HepG2 (cell line): Measurements from ENCODE around the gene FGFR4. TPM values are rescaled to one million over a fixed set of nuclear protein-coding genes. Genes with fewer than 3 reads are reported as not detected.
"Not testable (repeated sequence)": the region's sequence is repeated elsewhere in the genome, so short reads cannot be mapped to it uniquely, and the experiment has no call there.

Source experiments
- ATAC-seq: fragments of 200-7000 bp; cut with Tn5 transposase; 3 replicates; pipeline ENCODE4 v1.9.1; 2020; ENCODE audit warnings: mild to moderate bottlenecking, moderate library complexity
- BruUV-seq: library from RNA; stranded (reverse); fragments of 400-500 nt; replicated peaks from 2 replicates; lab custom pipeline; 2021; lab: Mats Ljungman, UMichigan
- CTCF ChIA-PET: fragments of 300-600 bp; formaldehyde crosslinking; extraction: SDS; loops from one replicate; lab custom pipeline; 2021; ENCODE audit warnings: low total read pairs, inconsistent platforms, low intra/inter-chr PET ratio; lab: Yijun Ruan, JAX
- POLR2A ChIA-PET: fragments of 350-600 bp; sonication (Branson Sonifier 250); formaldehyde crosslinking; loops from one replicate; lab custom pipeline; 2020; ENCODE audit warnings: antibody characterized with exemption, inconsistent platforms; lab: Yijun Ruan, JAX
- DNase-seq: peaks from one replicate; pipeline ENCODE4 v3.0.0-alpha.2; 2015; ENCODE audit warnings: low spot score
- FAIRE-seq: peaks from 3 replicates; lab custom pipeline; 2011; peaks lifted over from hg19 to GRCh38; lab: Jason Lieb, UNC
- H2AFZ ChIP-seq: one replicate; pipeline ENCODE4 v1.6.1; 2011; ENCODE audit warnings: low read length, inconsistent platforms
- H3K27ac ChIP-seq: fragments of 300-600 bp; 3 replicates; pipeline ENCODE4 v1.8.0; 2011; ENCODE audit warnings: mixed run types, mild to moderate bottlenecking, mixed read lengths, low read length, inconsistent platforms; ENCODE audit not compliant: insufficient read depth; ENCODE audit errors: extremely low read length
- H3K27me3 ChIP-seq, 2 experiments: fragments of 200-600 bp in 1 of 2; 2 replicates in 1 of 2; 3 replicates in 1 of 2; pipeline versions ENCODE4 v1.6.0 to v1.8.0; 2011; ENCODE audit warnings: low read length in 2 of 2, mild to moderate bottlenecking in 2 of 2, moderate library complexity in 2 of 2, inconsistent platforms in 1 of 2; ENCODE audit not compliant: insufficient read depth in 2 of 2, control insufficient read depth in 1 of 2
- H3K36me3 ChIP-seq, 2 experiments: fragments of 200-600 bp in 1 of 2; replicated peaks in 1 of 2; 2 replicates in 1 of 2; 3 replicates in 1 of 2; pipeline versions ENCODE4 v1.5.1 to v1.8.0; 2011; ENCODE audit warnings: low read length in 2 of 2, inconsistent platforms in 1 of 2; ENCODE audit not compliant: insufficient read depth in 2 of 2, control insufficient read depth in 1 of 2
- H3K4me1 ChIP-seq: 2 replicates; pipeline ENCODE4 v1.5.1; 2012; ENCODE audit warnings: low read length, inconsistent platforms; ENCODE audit not compliant: insufficient read depth
- H3K4me2 ChIP-seq: 2 replicates; pipeline ENCODE4 v1.6.0; 2011; ENCODE audit warnings: low read depth, low read length, inconsistent platforms
- H3K4me3 ChIP-seq, 3 experiments: fragments of 200-600 bp in 1 of 3; sonication (generic), shearing (Covaris generic) in 1 of 3; replicated peaks in 1 of 3; 2 replicates each; pipeline ENCODE4 v1.5.1; 2011 to 2016; ENCODE audit warnings: low read length in 3 of 3, inconsistent platforms in 2 of 3, low read depth in 2 of 3, mild to moderate bottlenecking in 2 of 3, control low read depth in 1 of 3, mixed read lengths in 1 of 3; ENCODE audit not compliant: insufficient read depth in 1 of 3
- H3K79me2 ChIP-seq: one replicate; pipeline ENCODE4 v1.6.1; 2011; ENCODE audit warnings: low read length, inconsistent platforms; ENCODE audit not compliant: insufficient read depth
- H3K9ac ChIP-seq: 2 replicates; pipeline ENCODE4 v1.6.0; 2011; ENCODE audit warnings: mild to moderate bottlenecking, low read depth, low read length, inconsistent platforms; ENCODE audit not compliant: insufficient read depth
- H3K9me3 ChIP-seq: 2 replicates; pipeline ENCODE4 v1.5.1; 2012; ENCODE audit warnings: mild to moderate bottlenecking, low read length
- H4K20me1 ChIP-seq: 2 replicates; pipeline ENCODE4 v1.6.0; 2011; ENCODE audit warnings: inconsistent platforms, mild to moderate bottlenecking, low read length, moderate library complexity; ENCODE audit not compliant: insufficient read depth
- CENPT ChIP-seq: sonication (generic); formaldehyde crosslinking; IDR thresholded peaks from 2 replicates; pipeline ENCODE4 v1.8.0; 2022; ENCODE audit warnings: low read depth, mild to moderate bottlenecking, moderate library complexity, missing genetic modification reagents
- CHD4 ChIP-seq: fragments of 200-600 bp; sonication (generic); IDR thresholded peaks from 2 replicates; pipeline ENCODE4 v1.7.0; 2017; ENCODE audit warnings: mild to moderate bottlenecking, low read length, borderline replicate concordance
- MED13 ChIP-seq: sonication (generic); formaldehyde crosslinking; IDR thresholded peaks from 2 replicates; pipeline ENCODE4 v1.5.0; 2020; ENCODE audit warnings: missing genetic modification reagents
- SRSF4 ChIP-seq: fragments of 200-400 bp; formaldehyde crosslinking; IDR thresholded peaks from one replicate; pipeline ENCODE4 v1.6.1; 2018; ENCODE audit warnings: mild to moderate bottlenecking, low read depth, low read length, moderate library complexity; ENCODE audit not compliant: poor library complexity, severe bottlenecking
- STAG1 ChIP-seq: sonication (generic); formaldehyde crosslinking; IDR thresholded peaks from 2 replicates; pipeline ENCODE4 v1.4.0; 2020; ENCODE audit warnings: missing genetic modification reagents
- ZMYM3 ChIP-seq: sonication (generic); formaldehyde crosslinking; IDR thresholded peaks from 2 replicates; pipeline ENCODE4 v1.5.1; 2020; ENCODE audit warnings: mild to moderate bottlenecking, missing genetic modification reagents
- ZNF737 ChIP-seq: sonication (generic); formaldehyde crosslinking; IDR thresholded peaks from 2 replicates; pipeline ENCODE4 v1.5.0; 2020; ENCODE audit warnings: missing genetic modification reagents, mild to moderate bottlenecking, borderline replicate concordance
- ZNF790 ChIP-seq: sonication (generic); formaldehyde crosslinking; IDR thresholded peaks from 2 replicates; pipeline ENCODE4 v1.8.0; 2022; ENCODE audit warnings: missing genetic modification reagents, mild to moderate bottlenecking, borderline replicate concordance
- WGBS: methylation state at CpG from one replicate; pipeline ENCODE4 v1.1.6; 2017; ENCODE audit warnings: low lambda C conversion rate; 5-methylcytosine and 5-hydroxymethylcytosine counted together
- in situ Hi-C: cut with HindIII; loops from 2 replicates; pipeline ENCODE4 v1.10.0; 2017; ENCODE audit warnings: low pct_unique_long_range_greater_than_20kb; ENCODE audit not compliant: extremely low pct_ligation_motif_present
- intact Hi-C: fragments of 100-400 bp; cut with micrococcal nuclease; formaldehyde crosslinking; loops from one replicate; pipeline ENCODE4 v1.10.0; 2022; ENCODE audit not compliant: unreplicated experiment
- polyA plus RNA-seq, 8 experiments: library from polyadenylated mRNA; depleted of rRNA in 3 of 8; stranded (reverse) in 7 of 8; unstranded in 1 of 8; fragments of >200 nt; fragmentation: Illumina TruSeq in 4 of 8; extraction: Trizol in 4 of 8; gene quantifications; 2 replicates each; pipeline versions ENCODE4 v1.2.1 to v1.2.3, GENCODE V29; 2011 to 2016; ENCODE audit warnings: low read depth in 4 of 8, missing spikeins in 1 of 8, mixed read lengths in 1 of 8; ENCODE audit not compliant: insufficient read depth in 1 of 8
- total RNA-seq, 5 experiments: library from RNA; depleted of rRNA; stranded (reverse); fragments of >200 nt; fragmentation: Illumina TruSeq; extraction: Trizol; gene quantifications; 2 replicates each; pipeline ENCODE4 v1.2.3, GENCODE V29; 2016; ENCODE audit warnings: low read depth in 1 of 5

Gene FGFR4
- total and polyA plus RNA-seq, 2 of the 13 experiments (the other 11 are each of a cell fraction or from before 2014, with no cell fraction given) = 129 to 219 TPM

GRCh38 chr5:177045631-177046030 lies 41.1 kb upstream of the FGFR4 start (continued):
- TF ChIP-seq ZNF737 (no peak), SRSF4 (no peak), MED13 (CRISPR knock-in tag) (no peak), ZNF790 (CRISPR knock-in tag) (no peak), ZMYM3 (CRISPR knock-in tag) (no peak), CHD4 (no peak)

GRCh38 chr5:177048531-177048930 lies 38.2 kb upstream of the FGFR4 start:
- H3K27me3 ChIP-seq, CTCF ChIA-PET, H3K9me3 ChIP-seq, H3K4me1 ChIP-seq, H3K79me2 ChIP-seq, in situ Hi-C loops, DNase-seq, H3K27ac ChIP-seq, POLR2A ChIA-PET, H4K20me1 ChIP-seq, BruUV-seq, ATAC-seq, FAIRE-seq, H3K4me3 ChIP-seq, intact Hi-C loops, H2AFZ ChIP-seq, H3K4me2 ChIP-seq, H3K9ac ChIP-seq: not testable (repeated sequence)
- peaks cover 10 to 52% of the 10 kb centered on the region in 2 experiments; a peak in 4 of 5 replicates for H3K36me3 ChIP-seq
- 96% methylated on average over 7 of the region's 7 CpGs for WGBS

GRCh38 chr5:177049285-177049684 lies 37.4 kb upstream of the FGFR4 start:
- H3K9me3 ChIP-seq = no peaks in the 10 kb centered on the region
- in situ Hi-C loops = no loop called here
- H3K36me3 ChIP-seq = peaks cover 8 to 45% of the 10 kb centered on the region in 2 experiments; a peak in 4 of 5 replicates
- DNase-seq (no peak), ATAC-seq (no peak), FAIRE-seq (no peak)
- CTCF ChIA-PET = no interaction called here
- POLR2A ChIA-PET = no interaction called here
- 95% methylated on average over 5 of the region's 5 CpGs for WGBS
- H3K9ac ChIP-seq = no peak overlapping the region
- no peak overlapping the region for H2AFZ ChIP-seq
- no TSS peak for BruUV-seq
- no peak overlapping the region for H3K4me2 ChIP-seq
- no peaks in the 10 kb centered on the region for H3K27me3 ChIP-seq
- H4K20me1 ChIP-seq = no peaks in the 10 kb centered on the region
- H3K27ac ChIP-seq = no peak overlapping the region
- no peaks in the 10 kb centered on the region for H3K4me1 ChIP-seq
- TF ChIP-seq STAG1 (peak; percentile 18; the same call in 1 of the 2 replicates), CENPT (CRISPR knock-in tag) (no peak)
- no peaks in the 10 kb centered on the region for H3K79me2 ChIP-seq
- intact Hi-C loops = no loop called here
- H3K4me3 ChIP-seq = no peak overlapping the region
